Panc1 (cell line): ENCODE measurements around the gene KCNK6. TPM values are rescaled to one million over a fixed set of nuclear protein-coding genes. Genes with fewer than 3 reads are reported as not detected.

Source experiments
- ATAC-seq: fragments of 200-7000 bp; cut with Tn5 transposase; 2 replicates; pipeline ENCODE4 v1.9.1; 2020; ENCODE audit warnings: mild to moderate bottlenecking, moderate library complexity
- BruUV-seq: library from RNA; stranded (reverse); fragments of 400-500 nt; replicated peaks from 2 replicates; lab custom pipeline; 2021; lab: Mats Ljungman, UMichigan
- CTCF ChIA-PET: fragments of 300-600 bp; sonication (Branson Sonifier 250); formaldehyde crosslinking; loops from one replicate; lab custom pipeline; 2022; ENCODE audit warnings: antibody characterized with exemption; lab: Charles Lee
- POLR2A ChIA-PET: fragments of 300-600 bp; sonication (Branson Sonifier 250); formaldehyde crosslinking; loops from one replicate; lab custom pipeline; 2022; ENCODE audit warnings: antibody characterized with exemption; lab: Charles Lee
- DNase-seq: peaks from one replicate; pipeline ENCODE4 v3.0.0-alpha.2; 2010; ENCODE audit warnings: low read depth, low spot score
- H3K27ac ChIP-seq: 2 replicates; pipeline ENCODE4 v1.5.1; 2011; ENCODE audit warnings: mild to moderate bottlenecking, low read length, inconsistent platforms
- H3K27me3 ChIP-seq: fragments of 200-500 bp; sonication (Bioruptor generic); 2 replicates; pipeline ENCODE4 v1.6.0; 2014; ENCODE audit warnings: low read length, inconsistent platforms; ENCODE audit not compliant: control insufficient read depth, insufficient read depth
- H3K36me3 ChIP-seq: fragments of 200-500 bp; sonication (Bioruptor generic); 2 replicates; pipeline ENCODE4 v1.5.1; 2014; ENCODE audit warnings: inconsistent platforms, mild to moderate bottlenecking, low read length, moderate library complexity; ENCODE audit not compliant: control insufficient read depth, insufficient read depth
- H3K4me1 ChIP-seq: 2 replicates; pipeline ENCODE4 v1.5.1; 2011; ENCODE audit warnings: inconsistent platforms, mild to moderate bottlenecking, low read length, moderate library complexity; ENCODE audit not compliant: control insufficient read depth, insufficient read depth
- H3K4me3 ChIP-seq, 2 experiments: 2 replicates each; pipeline ENCODE4 v1.5.1; 2011 to 2012; ENCODE audit warnings: low read depth in 2 of 2, low read length in 2 of 2, mild to moderate bottlenecking in 2 of 2, inconsistent platforms in 1 of 2, moderate library complexity in 1 of 2
- H3K9me3 ChIP-seq: fragments of 200-500 bp; sonication (Bioruptor generic); 2 replicates; pipeline ENCODE4 v1.5.1; 2014; ENCODE audit warnings: low read depth, mild to moderate bottlenecking, inconsistent platforms, low read length, moderate library complexity; ENCODE audit not compliant: control insufficient read depth, insufficient read depth
- POLR2AphosphoS5 ChIP-seq: IDR thresholded peaks from 2 replicates; pipeline ENCODE4 v1.6.1; 2012; ENCODE audit warnings: mild to moderate bottlenecking, low read depth, low read length, moderate library complexity
- REST ChIP-seq, 2 experiments: IDR thresholded peaks; 2 replicates each; pipeline ENCODE4 v1.6.1; 2011 to 2012; ENCODE audit warnings: low read depth in 2 of 2, control low read depth in 1 of 2, low read length in 1 of 2, mild to moderate bottlenecking in 1 of 2, moderate library complexity in 1 of 2; ENCODE audit not compliant: insufficient read depth in 1 of 2
- SIN3A ChIP-seq: IDR thresholded peaks from 2 replicates; pipeline ENCODE4 v1.6.1; 2012; ENCODE audit warnings: low read depth, mild to moderate bottlenecking, low read length, moderate library complexity, borderline replicate concordance; ENCODE audit not compliant: insufficient read depth
- TCF7L2 ChIP-seq: IDR thresholded peaks from 2 replicates; pipeline ENCODE4 v1.6.1; 2011; ENCODE audit warnings: mild to moderate bottlenecking, low read depth, low read length, inconsistent platforms
- in situ Hi-C: cut with HindIII; loops from 2 replicates; pipeline ENCODE4 v1.10.0; 2016; ENCODE audit warnings: low sequenced_read_pairs, low pct_unique_long_range_greater_than_20kb
- intact Hi-C: fragments of 100-400 bp; cut with micrococcal nuclease; formaldehyde crosslinking; loops from one replicate; pipeline ENCODE4 v1.10.0; 2022; ENCODE audit not compliant: unreplicated experiment
- total RNA-seq: library from RNA; stranded (reverse); gene quantifications from one replicate; pipeline ENCODE4 v1.2.1, GENCODE V29; 2021; ENCODE audit not compliant: unreplicated experiment
- TF ChIP-seq, protein P1 (sequence below): fragments of 450-650 bp; IDR thresholded peaks from 2 replicates; pipeline ENCODE4 v1.5.1; 2017; ENCODE audit warnings: mild to moderate bottlenecking

KCNK6 gene
- total RNA-seq, 1 experiment from 2014 or later: 17.2 TPM

DNA sequence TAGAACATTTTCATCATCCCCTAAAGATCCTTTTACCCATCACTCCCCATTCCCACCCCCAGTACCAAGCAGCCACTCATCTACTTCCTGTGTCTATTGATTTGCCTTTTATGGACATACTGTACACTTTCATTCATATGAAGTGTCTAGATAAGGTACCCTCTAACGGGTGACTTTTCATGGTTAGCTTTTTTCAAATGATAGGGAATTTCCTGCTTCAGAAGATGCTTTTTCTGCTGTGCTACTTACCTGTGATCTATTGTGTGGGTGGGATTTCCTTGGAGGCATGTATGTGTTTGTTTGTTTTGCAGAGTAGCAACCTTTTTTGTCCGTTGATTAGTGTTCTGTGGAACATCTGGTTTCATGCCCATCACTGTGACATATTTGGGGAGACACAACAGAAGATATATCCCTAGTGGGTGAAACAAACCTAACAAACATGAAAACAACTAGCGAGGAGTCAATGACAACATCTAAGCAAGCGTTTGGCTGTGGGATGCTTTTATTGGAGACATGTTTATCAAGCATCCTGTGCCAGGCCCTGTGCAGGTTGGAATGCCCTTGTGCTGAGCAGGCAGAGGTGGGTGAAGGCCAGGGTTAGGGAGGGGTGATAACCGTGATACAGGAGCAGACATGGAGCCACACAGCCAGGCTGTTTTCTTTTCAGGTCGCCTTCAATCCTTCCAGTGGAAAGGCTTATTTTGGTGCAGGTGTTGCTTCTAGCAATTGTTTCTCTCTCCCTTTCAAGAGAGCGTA lies 37.7 kb upstream of the KCNK6 start:
- H3K4me1 ChIP-seq: peaks cover 50% of the 10 kb centered on the region
- ATAC-seq (no peak), DNase-seq (no peak)
- ChIA-PET POLR2A (interaction anchor here (0.7 kb wide), 1 partner anchor 17 kb away, joined by 3 read pairs; the partner anchor contains the start of gene SPINT2), CTCF (interaction anchor here (0.6 kb wide), 1 partner anchor 57 kb away, joined by 6 read pairs; no protein-coding TSS in a partner anchor)
- H3K4me3 ChIP-seq: no peak overlapping the region
- no TSS peak for BruUV-seq
- no peaks in the 10 kb centered on the region for H3K9me3 ChIP-seq
- H3K36me3 ChIP-seq: peaks cover 5% of the 10 kb centered on the region
- no peak for TF ChIP-seq REST (IDR thresholded peaks at IDR 0.05; ENCODE audit: insufficient read depth in 1 of 2, low read depth in 2 of 2, low read length in 1 of 2)
- H3K27ac ChIP-seq: peak overlapping the region; percentile 5
- in situ Hi-C loops (no loop called here), intact Hi-C loops (no loop called here)
- H3K27me3 ChIP-seq: no peaks in the 10 kb centered on the region

DNA sequence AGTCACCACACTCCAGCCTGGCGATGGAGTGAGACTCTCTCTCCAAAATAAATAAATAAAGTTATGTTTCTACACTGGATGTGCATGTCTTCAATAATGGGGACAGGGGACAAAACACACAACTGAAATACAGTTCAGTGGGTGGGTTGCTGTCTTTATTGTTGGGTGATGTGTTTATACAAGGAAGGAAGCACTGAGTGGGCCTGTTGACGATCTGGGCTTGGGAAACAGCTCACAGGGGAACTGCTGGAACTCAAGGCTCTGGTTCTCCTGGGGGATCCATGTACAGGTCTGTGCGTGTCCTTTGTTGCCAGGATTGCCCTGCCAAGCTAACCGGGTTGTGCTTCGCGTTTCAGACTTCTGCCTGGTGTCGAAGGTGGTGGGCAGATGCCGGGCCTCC lies 36.4 kb upstream of the KCNK6 start:
- ChIA-PET CTCF (no interaction called here), POLR2A (interaction anchor here (0.6 kb wide), 1 partner anchor 1153 kb away, joined by 4 read pairs; the partner anchor contains the start of gene RPS16)
- intact Hi-C loops (no loop called here), in situ Hi-C loops (no loop called here)
- Histone ChIP-seq H3K4me1 (peaks cover 37% of the 10 kb centered on the region), H3K9me3 (no peaks in the 10 kb centered on the region), H3K27ac (peak overlapping the region; percentile 51), H3K36me3 (peaks cover 9% of the 10 kb centered on the region), H3K27me3 (no peaks in the 10 kb centered on the region), H3K4me3 (no peak overlapping the region)
- DNase-seq (no peak), ATAC-seq (no peak)
- BruUV-seq: no TSS peak
- TF ChIP-seq, protein P1, sequence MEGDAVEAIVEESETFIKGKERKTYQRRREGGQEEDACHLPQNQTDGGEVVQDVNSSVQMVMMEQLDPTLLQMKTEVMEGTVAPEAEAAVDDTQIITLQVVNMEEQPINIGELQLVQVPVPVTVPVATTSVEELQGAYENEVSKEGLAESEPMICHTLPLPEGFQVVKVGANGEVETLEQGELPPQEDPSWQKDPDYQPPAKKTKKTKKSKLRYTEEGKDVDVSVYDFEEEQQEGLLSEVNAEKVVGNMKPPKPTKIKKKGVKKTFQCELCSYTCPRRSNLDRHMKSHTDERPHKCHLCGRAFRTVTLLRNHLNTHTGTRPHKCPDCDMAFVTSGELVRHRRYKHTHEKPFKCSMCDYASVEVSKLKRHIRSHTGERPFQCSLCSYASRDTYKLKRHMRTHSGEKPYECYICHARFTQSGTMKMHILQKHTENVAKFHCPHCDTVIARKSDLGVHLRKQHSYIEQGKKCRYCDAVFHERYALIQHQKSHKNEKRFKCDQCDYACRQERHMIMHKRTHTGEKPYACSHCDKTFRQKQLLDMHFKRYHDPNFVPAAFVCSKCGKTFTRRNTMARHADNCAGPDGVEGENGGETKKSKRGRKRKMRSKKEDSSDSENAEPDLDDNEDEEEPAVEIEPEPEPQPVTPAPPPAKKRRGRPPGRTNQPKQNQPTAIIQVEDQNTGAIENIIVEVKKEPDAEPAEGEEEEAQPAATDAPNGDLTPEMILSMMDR: no peak
- TF ChIP-seq POLR2AphosphoS5: 0 out of 2 replicates have a peak, but pooled peaks have one; percentile 8

DNA sequence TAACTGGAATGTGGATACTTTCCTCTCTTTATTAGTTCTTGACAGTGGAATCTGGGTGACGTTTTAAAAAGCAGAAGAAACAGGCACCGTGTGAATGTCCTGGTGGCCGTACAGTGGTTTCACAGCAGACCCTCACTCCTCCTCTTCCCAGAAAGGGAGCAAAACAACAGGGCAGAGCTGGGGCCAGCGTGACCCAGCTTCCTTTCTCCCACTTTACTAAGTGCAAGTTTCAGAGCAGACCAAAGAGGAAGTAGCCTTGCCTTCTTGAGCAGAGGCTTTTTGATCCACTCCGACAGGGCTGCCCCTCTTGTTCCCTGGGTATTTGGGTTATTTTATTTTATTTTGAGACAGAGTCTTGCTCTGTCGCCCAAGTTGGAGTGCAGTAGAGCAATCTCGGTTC lies 35.2 kb upstream of the KCNK6 start:
- in situ Hi-C loops: no loop called here
- TF ChIP-seq, protein P1: no peak
- TF ChIP-seq TCF7L2 (no peak), REST (IDR thresholded peaks at IDR 0.05; ENCODE audit: insufficient read depth in 1 of 2, low read depth in 2 of 2, low read length in 1 of 2) (no peak), POLR2AphosphoS5 (no peak), SIN3A (no peak)
- ATAC-seq (no peak), DNase-seq (no peak)
- no TSS peak for BruUV-seq
- POLR2A ChIA-PET: no interaction called here
- peaks cover 31% of the 10 kb centered on the region for H3K4me1 ChIP-seq
- H3K4me3 ChIP-seq: no peak overlapping the region
- no peaks in the 10 kb centered on the region for H3K9me3 ChIP-seq
- no peaks in the 10 kb centered on the region for H3K27me3 ChIP-seq
- peak overlapping the region; percentile 24; the same call in 1 of the 2 replicates for H3K27ac ChIP-seq
- CTCF ChIA-PET: no interaction called here
- peaks cover 9% of the 10 kb centered on the region for H3K36me3 ChIP-seq
- intact Hi-C loops: no loop called here
